GDM1 (cell line): Measurements from ENCODE around the gene HDAC4.

Source experiments
- DNase-seq: peaks from one replicate; lab custom pipeline; 2025; lab: John Stamatoyannopoulos, UW

Gene HDAC4

GRCh38 chr2:239397931-239398471, 2.8 kb downstream of the HDAC4 start:
- DNase-seq: no peak

- DNase-seq: no peak
Measured at GRCh38 chr2:239396881-239397681, 3.7 kb downstream of the HDAC4 start.

GRCh38 chr2:239395524-239395923, 5.3 kb downstream of the HDAC4 start:
- DNase-seq: no peak

GRCh38 chr2:239394978-239395377, 5.8 kb downstream of the HDAC4 start:
- no peak for DNase-seq

GRCh38 chr2:239394346-239394945, 6.4 kb downstream of the HDAC4 start:
- DNase-seq: no peak

DNA sequence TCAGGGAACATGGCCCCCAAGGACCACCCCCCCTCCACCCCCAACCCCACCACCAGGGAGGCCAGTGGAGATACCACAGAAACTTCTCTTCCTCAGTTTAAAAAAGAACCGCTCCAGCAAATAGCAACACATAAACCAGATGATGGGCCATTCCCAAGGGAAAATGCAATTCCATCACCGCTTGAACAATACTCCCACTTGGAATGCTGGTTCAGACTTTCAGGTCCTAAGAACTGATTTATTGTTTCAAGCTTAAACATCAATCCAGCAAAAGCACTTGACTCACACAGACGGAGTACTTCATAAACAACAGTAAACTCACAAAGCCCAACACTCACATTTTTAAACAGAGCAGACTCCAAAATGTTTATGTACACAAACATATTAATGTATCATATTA, 6.9 kb downstream of the HDAC4 start:
- no peak for DNase-seq

DNA sequence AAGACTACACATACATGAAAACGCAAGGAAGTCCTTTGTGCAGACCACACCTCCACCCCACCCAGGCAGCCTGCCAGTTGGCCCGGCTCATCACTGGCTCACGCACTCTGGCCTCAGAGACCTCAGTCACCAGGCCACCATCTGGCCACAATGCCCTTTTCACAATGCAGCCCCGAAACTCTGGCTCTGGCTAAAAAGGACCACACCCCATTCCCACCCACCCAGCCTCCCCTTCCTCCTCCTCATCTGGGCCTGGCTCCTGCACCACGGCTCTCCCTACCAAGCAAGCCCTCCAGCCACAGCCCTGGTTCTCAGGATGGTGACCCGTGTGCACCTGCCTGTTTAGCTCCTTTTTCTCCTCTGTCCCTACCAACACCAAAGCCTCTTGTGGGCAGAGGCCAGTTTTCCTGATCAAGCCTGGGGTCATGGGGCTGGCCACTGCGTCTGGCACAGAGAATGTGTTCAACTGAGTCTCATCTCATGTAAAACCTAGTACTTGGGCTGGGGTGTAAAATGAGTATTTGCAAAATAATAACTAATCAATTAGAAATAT, 7.4 kb downstream of the HDAC4 start:
- no peak for DNase-seq

- no peak for DNase-seq
Measured at GRCh38 chr2:239392688-239393387, 8.0 kb downstream of the HDAC4 start.

- DNase-seq: no peak
Measured at GRCh38 chr2:239392072-239392357, 8.8 kb downstream of the HDAC4 start.

DNA sequence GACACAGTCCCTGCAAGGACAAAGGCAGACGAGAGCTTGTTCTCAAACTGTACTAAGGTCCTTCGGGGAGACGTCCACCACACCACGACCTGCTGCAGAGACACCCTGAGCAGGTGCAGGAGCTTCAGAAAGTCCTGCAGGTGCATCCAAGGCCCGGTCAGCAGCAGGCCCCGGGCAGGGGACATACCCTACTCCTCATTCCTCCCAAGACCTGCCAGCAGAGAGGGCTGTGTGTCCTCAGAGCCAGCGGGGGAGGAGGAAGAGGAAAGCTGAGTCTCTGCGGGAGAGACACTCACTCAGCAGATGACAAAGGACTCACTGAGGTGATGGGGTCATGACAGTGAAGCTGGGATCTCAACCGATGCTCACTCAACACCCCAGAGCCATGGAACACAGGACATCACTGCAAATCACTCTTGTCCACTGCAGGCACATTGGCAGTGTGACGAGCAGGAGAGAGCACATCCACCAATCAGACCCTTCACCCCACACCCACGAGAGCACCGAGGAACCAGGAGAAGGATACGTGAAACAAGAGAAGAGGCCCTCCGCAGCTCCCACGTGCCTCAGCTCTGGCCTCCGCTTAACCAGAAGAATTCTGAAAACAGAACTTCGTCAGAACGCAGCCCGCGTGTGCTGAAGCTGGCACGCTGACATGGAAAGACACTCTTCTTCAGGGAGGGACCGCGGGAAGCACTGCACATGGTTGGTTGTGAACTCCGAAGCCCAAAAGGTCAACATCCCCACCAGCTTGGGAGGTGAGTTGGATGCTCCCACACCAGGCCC, 9.3 kb downstream of the HDAC4 start:
- DNase-seq: no peak

- DNase-seq: no peak
Measured at GRCh38 chr2:239390546-239391285, 10.1 kb downstream of the HDAC4 start.

DNA sequence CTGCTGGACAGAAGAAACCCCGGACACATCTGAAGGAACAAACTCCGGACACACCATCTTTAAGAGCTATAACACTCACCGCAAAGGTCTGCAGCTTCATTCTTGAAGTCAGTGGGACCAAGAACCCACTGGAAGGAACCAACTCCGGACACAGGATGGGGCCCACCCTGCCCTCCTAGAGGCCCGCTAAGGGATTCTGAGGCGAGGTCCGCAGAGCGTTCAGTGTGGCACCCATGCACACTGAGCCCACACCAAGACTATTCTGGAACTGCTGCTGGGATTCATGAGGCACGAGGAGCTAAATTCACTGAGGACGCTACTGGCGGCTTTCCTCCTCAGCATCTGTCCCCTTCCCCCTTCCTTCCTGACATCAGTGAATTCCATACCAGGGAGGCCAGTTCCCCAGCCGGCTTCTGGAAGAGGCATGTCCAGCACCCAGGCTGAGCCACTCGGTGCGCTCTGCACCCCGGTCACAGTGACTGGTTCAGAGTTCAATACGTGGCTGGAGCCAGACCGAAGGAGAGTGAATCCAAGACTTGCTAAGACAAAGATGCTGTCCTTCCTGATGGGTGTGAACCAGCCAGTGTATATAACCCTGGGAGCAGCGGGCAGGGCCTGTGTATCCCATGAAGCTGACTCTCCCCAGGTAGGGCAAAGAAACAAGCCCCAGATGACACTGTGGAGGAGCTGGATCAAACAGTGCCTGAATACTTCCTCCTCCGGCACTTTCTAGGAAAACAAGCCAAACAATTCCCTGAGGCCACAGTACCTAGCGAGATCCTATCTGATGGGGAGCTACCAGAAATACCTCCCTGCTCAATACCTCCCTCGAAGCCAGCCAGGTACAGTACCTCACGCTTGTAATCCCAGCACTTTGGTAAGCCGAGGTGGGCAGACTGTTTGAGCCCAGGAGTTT, 11.1 kb downstream of the HDAC4 start:
- no peak for DNase-seq

- DNase-seq: no peak
Measured at GRCh38 chr2:239388236-239389151, 12.3 kb downstream of the HDAC4 start.

DNA sequence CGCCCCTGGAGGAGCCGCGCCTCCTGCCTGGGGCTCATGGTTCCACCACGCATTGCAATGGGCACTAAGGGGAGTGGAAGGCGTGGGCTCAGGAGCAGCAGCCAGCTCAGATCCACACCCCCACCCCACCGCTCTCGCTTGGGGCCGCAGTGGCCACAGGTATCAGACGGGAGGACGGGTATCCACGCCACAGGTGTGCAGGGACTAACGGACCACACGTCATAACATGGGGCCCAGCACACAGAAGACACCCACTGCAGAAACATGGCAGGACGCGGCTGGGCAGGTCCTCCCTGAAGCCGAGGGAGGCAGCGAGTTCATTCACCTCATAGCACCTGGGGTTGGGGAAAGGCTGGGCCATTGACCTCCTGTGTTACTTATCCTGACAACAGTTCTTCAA, 13.0 kb downstream of the HDAC4 start:
- no peak for DNase-seq

- no peak for DNase-seq
Measured at GRCh38 chr2:239386872-239387445, 13.9 kb downstream of the HDAC4 start.

DNA sequence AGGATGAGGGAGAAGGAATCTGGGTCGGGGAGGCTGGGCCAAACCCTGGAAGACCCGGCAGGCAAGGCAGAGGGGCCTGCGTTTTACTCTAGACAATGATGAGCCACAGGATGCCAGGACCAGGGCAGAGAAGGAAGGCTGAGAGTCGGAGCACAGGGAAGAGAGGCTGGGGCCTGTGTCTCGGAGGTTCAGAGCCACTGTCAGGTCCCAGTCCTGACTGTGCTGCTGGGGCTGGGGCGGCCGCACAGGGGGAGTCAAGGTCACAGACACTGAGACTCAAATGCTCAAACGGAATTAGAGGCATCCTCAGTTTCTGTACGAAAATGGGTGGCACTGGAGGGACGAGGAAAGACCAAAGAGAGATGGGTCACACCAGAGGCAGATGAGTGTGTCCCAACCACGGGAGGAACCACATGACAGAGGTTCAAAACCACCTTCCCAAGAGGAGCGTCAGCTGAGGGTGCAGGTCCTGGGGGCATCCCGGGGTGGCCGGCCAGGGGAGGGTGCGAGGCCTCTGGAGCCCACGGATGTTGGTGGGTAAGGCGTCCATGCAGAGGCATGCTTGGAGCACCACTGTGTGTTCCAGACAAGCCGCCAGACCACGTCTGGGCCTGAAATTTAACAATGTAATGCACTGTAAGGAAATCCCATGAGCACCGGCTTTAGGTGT, 14.7 kb downstream of the HDAC4 start:
- no peak for DNase-seq

DNA sequence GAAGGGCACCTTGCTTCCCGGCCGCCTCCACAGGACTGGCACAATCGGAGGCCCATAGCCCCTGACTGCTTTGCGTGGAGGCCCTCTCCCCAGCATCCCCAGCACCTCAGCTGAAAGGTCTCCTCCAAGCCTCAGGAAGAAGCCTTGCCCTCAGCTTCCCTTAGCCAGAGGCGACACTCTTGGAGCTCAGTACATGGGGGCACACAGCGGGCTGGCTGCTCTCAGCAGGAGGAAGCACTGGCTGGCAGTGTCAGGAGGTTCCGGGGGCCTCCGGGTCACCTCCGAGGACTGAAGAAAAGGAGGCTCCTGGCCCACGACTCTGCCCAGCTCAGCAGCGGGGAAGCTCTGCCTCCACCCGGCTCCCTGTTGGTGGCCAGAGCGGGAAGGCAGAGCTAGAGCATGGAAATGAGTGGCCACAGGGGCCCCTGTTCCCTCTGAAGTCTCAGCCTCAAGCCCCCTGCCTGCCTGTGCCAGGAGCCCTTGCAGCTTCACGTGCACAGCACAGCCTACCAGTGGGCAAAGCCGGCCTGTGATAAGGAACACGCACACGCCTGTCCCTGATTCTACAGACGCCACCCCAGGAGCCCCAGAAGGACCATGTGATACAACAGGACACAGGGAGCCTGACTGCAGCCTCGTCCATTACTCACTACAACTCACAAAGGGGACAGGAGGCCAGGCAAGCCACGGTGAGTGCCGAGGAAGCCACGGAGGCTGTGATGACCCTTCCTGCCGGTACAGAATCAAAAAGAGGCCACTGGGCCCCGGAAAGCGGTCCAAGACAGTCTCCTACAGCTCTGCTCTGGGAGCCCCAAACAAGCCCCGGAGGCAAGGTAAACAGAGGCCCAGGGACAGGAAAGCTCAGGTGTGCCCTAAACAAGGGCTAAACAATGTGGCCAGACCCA, 15.5 kb downstream of the HDAC4 start:
- no peak for DNase-seq
